Coronary artery (tissue), 2 donors: Measurements from ENCODE around the gene EDEM3.
"Not testable (repeated sequence)": the region's sequence is repeated elsewhere in the genome, so short reads cannot be mapped to it uniquely, and the experiment has no call there.

Source experiments
- DNase-seq: peaks from one replicate; pipeline ENCODE4 v3.0.0-alpha.2; 2017; ENCODE audit warnings: low spot score
- H3K27ac ChIP-seq, 2 donors: fragments of 200-600 bp; sonication (generic); one replicate each; pipeline ENCODE4 v1.5.1; 2016 to 2019
- H3K4me3 ChIP-seq: fragments of 200-600 bp; sonication (generic); 2 replicates; pipeline ENCODE4 v1.5.1; 2016; ENCODE audit warnings: mild to moderate bottlenecking, moderate library complexity
- CTCF ChIP-seq: fragments of 200-600 bp; sonication (generic); IDR thresholded peaks from one replicate; pipeline ENCODE4 v1.5.1; 2019; ENCODE audit warnings: antibody characterized with exemption

The EDEM3 gene

DNA sequence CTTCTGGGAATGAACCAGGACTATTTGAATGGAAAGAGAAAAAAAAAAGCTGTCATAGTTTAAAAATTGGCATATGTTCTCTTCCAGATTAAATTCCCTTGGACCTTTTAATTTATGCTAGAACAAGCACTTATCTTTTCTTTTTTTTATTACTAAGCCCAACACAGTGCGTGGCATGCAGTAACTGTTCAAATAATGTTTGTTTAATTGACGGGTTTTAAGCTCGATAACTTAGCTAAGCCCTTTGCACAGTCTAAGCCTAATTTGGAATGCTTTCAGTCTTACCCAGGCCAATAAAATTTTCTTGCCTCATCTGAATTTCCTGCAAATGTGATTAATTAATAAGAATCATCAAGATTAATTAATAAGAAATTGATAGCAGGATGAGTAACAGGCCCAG is 39.3 kb upstream of the EDEM3 start:
- H3K27ac ChIP-seq = no peak overlapping the region
- no peak overlapping the region for H3K4me3 ChIP-seq
- no peak for DNase-seq
- TF ChIP-seq CTCF = no peak

GRCh38 chr1:184792450-184792969 is 37.9 kb upstream of the EDEM3 start:
- DNase-seq = peak; percentile 93
- Histone ChIP-seq H3K27ac (peak overlapping the region; percentile 65 to 83), H3K4me3 (peak overlapping the region; percentile 4)
- TF ChIP-seq CTCF = no peak

GRCh38 chr1:184791550-184791900 is 36.9 kb upstream of the EDEM3 start:
- peak overlapping the region in 1 of 2 donors; percentile 38 for H3K27ac ChIP-seq
- no peak overlapping the region for H3K4me3 ChIP-seq
- DNase-seq = no peak
- no peak for TF ChIP-seq CTCF

DNA sequence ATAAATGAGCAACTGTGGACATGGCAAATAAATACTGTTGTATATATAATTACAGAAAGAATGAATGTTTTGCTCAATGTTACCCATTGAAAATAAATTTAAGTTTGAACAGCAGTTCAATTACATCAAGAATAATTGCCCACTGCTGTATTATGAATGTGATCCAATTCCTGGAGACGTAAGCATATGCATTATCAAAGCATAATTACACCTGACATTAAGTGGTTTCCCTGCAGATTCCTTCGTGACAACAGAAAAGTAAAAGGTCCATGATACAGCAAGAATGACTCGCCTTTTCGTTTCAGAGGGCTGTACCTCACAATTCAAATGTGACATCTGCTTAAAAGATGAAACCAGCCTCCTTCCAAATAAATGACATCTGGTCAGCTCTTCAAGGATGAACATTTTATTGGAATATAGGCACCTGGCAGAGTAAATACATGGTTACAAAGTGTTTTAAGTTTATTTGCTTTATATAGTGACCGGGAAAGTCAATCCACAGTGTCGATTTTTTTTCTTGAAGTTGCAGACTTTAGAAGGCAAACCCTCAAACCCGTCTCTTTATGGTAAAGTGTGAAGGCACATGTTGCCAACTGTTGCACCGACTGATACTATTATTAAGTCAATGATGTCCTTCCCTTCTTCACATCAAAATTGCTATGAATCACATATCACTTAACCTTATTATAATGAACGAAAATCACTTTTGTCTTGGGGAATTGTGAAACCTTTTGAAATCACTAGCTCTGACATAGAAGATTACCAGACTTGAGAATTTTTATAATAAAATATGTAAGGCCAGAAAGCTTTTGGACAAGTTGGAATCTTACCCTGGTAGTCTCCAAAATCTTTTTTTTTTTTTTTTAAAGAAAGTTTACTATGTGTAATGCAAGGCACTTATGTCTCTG is 36.2 kb upstream of the EDEM3 start:
- H3K27ac ChIP-seq = peak overlapping the region in 1 of 2 donors; percentile 38
- H3K4me3 ChIP-seq = no peak overlapping the region
- no peak for TF ChIP-seq CTCF
- no peak for DNase-seq

GRCh38 chr1:184789884-184790283 is 35.2 kb upstream of the EDEM3 start:
- Histone ChIP-seq H3K4me3 (no peak overlapping the region), H3K27ac (no peak overlapping the region)
- no peak for DNase-seq
- no peak for TF ChIP-seq CTCF

DNA sequence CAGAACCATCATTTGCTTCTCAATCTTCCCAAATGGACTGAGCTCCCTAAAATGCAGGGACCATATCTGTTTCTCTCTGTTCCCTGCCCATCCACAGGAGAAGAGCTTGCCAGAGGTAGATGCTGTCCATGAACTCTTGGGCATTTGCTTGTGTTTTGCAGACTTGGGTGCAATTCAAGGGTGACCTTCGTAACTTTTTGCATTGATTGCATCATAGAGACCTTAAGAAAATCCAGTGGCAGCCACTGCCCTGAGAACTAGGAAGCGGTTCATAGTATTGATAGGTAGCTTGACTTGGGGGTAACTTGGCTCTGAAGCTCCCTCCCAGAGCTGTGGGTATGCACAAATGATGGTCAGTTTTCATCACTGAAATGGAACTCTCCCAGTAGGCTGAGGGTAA is 34.3 kb upstream of the EDEM3 start:
- no peak for TF ChIP-seq CTCF
- DNase-seq = no peak

DNA sequence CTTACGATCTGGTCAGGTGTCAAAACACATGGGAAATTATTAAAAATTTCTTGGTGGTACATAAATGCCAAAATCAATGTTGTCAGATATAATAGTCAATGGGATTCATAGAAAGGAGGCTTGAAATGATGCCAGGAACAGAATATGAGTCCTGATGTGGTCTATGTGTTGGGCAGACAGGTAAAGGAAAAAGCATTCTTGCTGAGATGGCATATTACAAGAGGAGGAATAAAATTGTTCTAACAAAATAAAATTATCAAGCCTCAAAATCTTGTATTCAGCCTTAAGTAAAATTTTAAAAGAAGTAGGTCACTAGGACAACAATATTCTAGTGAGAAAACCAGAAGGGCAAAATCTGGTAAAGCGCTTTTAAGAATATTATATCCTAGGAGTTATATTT is 30.9 kb upstream of the EDEM3 start:
- Histone ChIP-seq H3K27ac (no peak overlapping the region), H3K4me3 (no peak overlapping the region)
- DNase-seq = no peak
- TF ChIP-seq CTCF = no peak

More for the DNA sequence above, 34.3 kb upstream of the EDEM3 start:
- Histone ChIP-seq H3K4me3 (no peak overlapping the region), H3K27ac (no peak overlapping the region)

GRCh38 chr1:184783723-184784122 is 29.1 kb upstream of the EDEM3 start:
- not testable (repeated sequence) for DNase-seq, H3K27ac ChIP-seq, H3K4me3 ChIP-seq
